K562 (cell line): ENCODE measurements around the gene TRIO.

Source experiments
- CTCF ChIP-seq, 3 experiments: IDR thresholded peaks in 2 of 3; conservative IDR thresholded peaks in 1 of 3; 2 replicates each; pipeline ENCODE4 v1.5.1; 2011 to 2012; ENCODE audit warnings: low read length in 3 of 3, mild to moderate bottlenecking in 3 of 3, control low read depth in 2 of 3, improper control_type of control experiment in 1 of 3, inconsistent platforms in 1 of 3, low read depth in 1 of 3, mixed read lengths in 1 of 3, moderate library complexity in 1 of 3; ENCODE audit not compliant: insufficient read depth in 2 of 3
- FOXO4 ChIP-seq: fragments of 450-650 bp; formaldehyde crosslinking; IDR thresholded peaks from 2 replicates; pipeline ENCODE4 v1.4.0; 2020; ENCODE audit warnings: mild to moderate bottlenecking, moderate library complexity
- NR3C1 ChIP-seq: sonication (generic); formaldehyde crosslinking; IDR thresholded peaks from 2 replicates; pipeline ENCODE4 v1.8.1; 2022; ENCODE audit warnings: missing genetic modification reagents
- WHSC1 ChIP-seq: IDR thresholded peaks from one replicate; pipeline ENCODE4 v1.6.1; 2012; ENCODE audit warnings: low read length, control low read depth, inconsistent platforms

GRCh38 chr5:14510880-14511279 is 367.7 kb downstream of the TRIO start:
- TF ChIP-seq CTCF (IDR thresholded peaks at IDR 0.05 in 2 of 3, conservative IDR thresholded peaks at IDR 0.05 in 1 of 3; ENCODE audit: insufficient read depth in 2 of 3, low read depth in 1 of 3, low read length in 3 of 3) = no peak
- no peak for TF ChIP-seq WHSC1
- no peak for TF ChIP-seq FOXO4 (CRISPR knock-in tag)
- no peak for TF ChIP-seq NR3C1 (CRISPR knock-in tag)
